ENCODE measurements around the gene PRSS1. TPM values are rescaled to one million over a fixed set of nuclear protein-coding genes. Genes with fewer than 3 reads are reported as not detected.

The PRSS1 gene
- total RNA-seq, 3 donors from 2014 or later (not counting 1 experiment from before 2014, with no cell fraction given): not detected

DNA sequence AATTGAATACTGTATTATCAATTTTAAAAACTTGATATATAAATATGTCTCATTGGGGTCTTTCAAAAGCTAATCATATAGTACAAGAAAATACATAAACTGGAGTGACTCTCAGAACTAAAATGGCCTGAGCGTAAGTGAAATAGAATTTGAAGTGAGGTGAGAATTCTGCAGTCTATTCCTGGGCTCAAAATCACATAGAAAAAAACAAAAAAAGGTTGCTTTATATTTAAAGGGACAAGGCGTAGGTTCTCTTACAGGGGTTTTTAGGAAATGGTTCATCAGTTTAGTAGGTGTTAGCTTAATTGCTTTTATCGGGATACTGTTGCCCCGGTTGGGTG lies 36.7 kb upstream of the PRSS1 start:
- Mint-ChIP-seq H3K27ac (peak overlapping the region; percentile 91 to 92), H3K9me3 (no peaks in the 10 kb centered on the region), H3K36me3 (no peaks in the 10 kb centered on the region), H3K4me1 (peaks cover 79 to 93% of the 10 kb centered on the region in 2 donors), H3K27me3 (ENCODE audit: low read depth in 2 of 2) (no peaks in the 10 kb centered on the region), H3K4me3 (peak overlapping the region; percentile 91)
- DNase-seq: no peak
- Histone ChIP-seq H3K27ac (ENCODE audit: low read length) (peak overlapping the region; percentile 76), H3K36me3 (ENCODE audit: control insufficient read depth, insufficient read depth, low read length) (no peaks in the 10 kb centered on the region), H3K4me3 (ENCODE audit: low read length) (no peak overlapping the region), H3K4me1 (ENCODE audit: control insufficient read depth, insufficient read depth, low read length) (peaks cover 56% of the 10 kb centered on the region), H3K27me3 (ENCODE audit: control insufficient read depth, insufficient read depth, low read length) (no peaks in the 10 kb centered on the region), H3K9me3 (ENCODE audit: control insufficient read depth, insufficient read depth, low read length) (no peaks in the 10 kb centered on the region)
- WGBS (ENCODE audit: insufficient coverage): 59% methylated on average over 3 of the region's 4 CpGs
- ATAC-seq: no peak
- TF ChIP-seq, protein P1, sequence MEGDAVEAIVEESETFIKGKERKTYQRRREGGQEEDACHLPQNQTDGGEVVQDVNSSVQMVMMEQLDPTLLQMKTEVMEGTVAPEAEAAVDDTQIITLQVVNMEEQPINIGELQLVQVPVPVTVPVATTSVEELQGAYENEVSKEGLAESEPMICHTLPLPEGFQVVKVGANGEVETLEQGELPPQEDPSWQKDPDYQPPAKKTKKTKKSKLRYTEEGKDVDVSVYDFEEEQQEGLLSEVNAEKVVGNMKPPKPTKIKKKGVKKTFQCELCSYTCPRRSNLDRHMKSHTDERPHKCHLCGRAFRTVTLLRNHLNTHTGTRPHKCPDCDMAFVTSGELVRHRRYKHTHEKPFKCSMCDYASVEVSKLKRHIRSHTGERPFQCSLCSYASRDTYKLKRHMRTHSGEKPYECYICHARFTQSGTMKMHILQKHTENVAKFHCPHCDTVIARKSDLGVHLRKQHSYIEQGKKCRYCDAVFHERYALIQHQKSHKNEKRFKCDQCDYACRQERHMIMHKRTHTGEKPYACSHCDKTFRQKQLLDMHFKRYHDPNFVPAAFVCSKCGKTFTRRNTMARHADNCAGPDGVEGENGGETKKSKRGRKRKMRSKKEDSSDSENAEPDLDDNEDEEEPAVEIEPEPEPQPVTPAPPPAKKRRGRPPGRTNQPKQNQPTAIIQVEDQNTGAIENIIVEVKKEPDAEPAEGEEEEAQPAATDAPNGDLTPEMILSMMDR (IDR thresholded peaks at IDR 0.05): no peak
- intact Hi-C loops (cut with micrococcal nuclease): loop anchor here (2.0 to 5.0 kb wide), 3 partner anchors 40 to 670 kb away; partner anchors contain the start of gene ZYX

DNA sequence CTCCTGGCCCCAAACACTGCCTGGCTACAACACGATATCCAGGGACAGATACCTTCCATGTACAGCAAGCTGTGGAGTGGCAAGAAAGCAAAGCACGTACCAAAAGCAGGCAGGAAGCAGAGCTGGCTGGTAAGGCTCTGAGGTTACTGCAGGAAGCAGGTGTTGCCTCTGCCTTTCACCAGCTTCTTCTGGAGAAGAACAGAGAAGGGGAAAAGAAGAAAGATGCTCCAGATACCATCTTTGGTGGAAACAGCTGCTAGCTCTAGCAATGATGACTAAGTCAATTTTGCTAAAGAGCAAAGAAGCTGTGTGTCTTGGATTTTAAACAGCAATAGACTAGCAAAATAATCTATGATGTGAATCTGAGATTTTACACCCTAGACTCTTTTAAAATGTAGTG lies 34.9 kb upstream of the PRSS1 start:
- WGBS (ENCODE audit: insufficient coverage): 4% methylated on average over 2 of the region's 2 CpGs
- H3K4me1 ChIP-seq (ENCODE audit: control insufficient read depth, insufficient read depth, low read length): peaks cover 67% of the 10 kb centered on the region
- Mint-ChIP-seq H3K27me3 (ENCODE audit: low read depth in 2 of 2) (no peaks in the 10 kb centered on the region), H3K4me1 (peaks cover 96 to 98% of the 10 kb centered on the region in 2 donors), H3K9me3 (no peaks in the 10 kb centered on the region), H3K36me3 (no peaks in the 10 kb centered on the region), H3K27ac (peak overlapping the region; percentile 91 to 92), H3K4me3 (peak overlapping the region; percentile 78)
- H3K36me3 ChIP-seq (ENCODE audit: control insufficient read depth, insufficient read depth, low read length): no peaks in the 10 kb centered on the region
- ATAC-seq (no peak), DNase-seq (peak in 1 of 2 donors; percentile 71)
- no peaks in the 10 kb centered on the region for H3K27me3 ChIP-seq (ENCODE audit: control insufficient read depth, insufficient read depth, low read length)
- intact Hi-C loops (cut with micrococcal nuclease): loop anchor here (5.0 kb wide), 2 partner anchors 42 to 668 kb away; partner anchors contain the start of gene ZYX
- H3K4me3 ChIP-seq (ENCODE audit: low read length): no peak overlapping the region
- TF ChIP-seq, protein P1 (IDR thresholded peaks at IDR 0.05): no peak
- H3K9me3 ChIP-seq (ENCODE audit: control insufficient read depth, insufficient read depth, low read length): no peaks in the 10 kb centered on the region
- H3K27ac ChIP-seq (ENCODE audit: low read length): peak overlapping the region; percentile 23

DNA sequence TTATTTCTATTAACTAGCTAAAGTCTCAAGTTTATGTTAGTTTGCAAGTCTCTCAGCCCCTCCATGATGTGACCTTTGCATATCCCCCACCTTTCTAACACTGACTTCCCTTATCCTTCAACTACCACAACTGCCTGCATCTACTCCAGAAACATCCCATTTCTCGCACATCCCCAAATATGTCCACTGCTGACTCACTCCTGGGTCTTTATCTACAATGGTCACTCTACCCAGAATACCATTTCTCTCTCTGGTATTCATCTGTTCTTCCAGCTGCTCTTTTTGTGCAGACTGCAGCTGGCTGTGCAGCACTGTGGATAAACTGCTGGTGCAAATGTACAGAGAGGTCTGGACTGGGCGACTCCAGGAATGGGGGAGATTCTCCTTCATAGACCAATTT lies 32.7 kb upstream of the PRSS1 start:
- intact Hi-C loops (cut with micrococcal nuclease): no loop called here
- Mint-ChIP-seq H3K9me3 (no peaks in the 10 kb centered on the region), H3K36me3 (no peaks in the 10 kb centered on the region), H3K27ac (peak overlapping the region; percentile 91 to 92), H3K27me3 (ENCODE audit: low read depth in 2 of 2) (no peaks in the 10 kb centered on the region), H3K4me3 (peak overlapping the region; percentile 83), H3K4me1 (peaks cover 87 to 100% of the 10 kb centered on the region in 2 donors)
- H3K4me3 ChIP-seq (ENCODE audit: low read length): no peak overlapping the region
- ATAC-seq (no peak), DNase-seq (no peak)
- H3K27ac ChIP-seq (ENCODE audit: low read length): no peak overlapping the region
- H3K4me1 ChIP-seq (ENCODE audit: control insufficient read depth, insufficient read depth, low read length): peaks cover 79% of the 10 kb centered on the region
- H3K36me3 ChIP-seq (ENCODE audit: control insufficient read depth, insufficient read depth, low read length): no peaks in the 10 kb centered on the region
- TF ChIP-seq, protein P1 (IDR thresholded peaks at IDR 0.05): no peak
- H3K9me3 ChIP-seq (ENCODE audit: control insufficient read depth, insufficient read depth, low read length): no peaks in the 10 kb centered on the region
- no peaks in the 10 kb centered on the region for H3K27me3 ChIP-seq (ENCODE audit: control insufficient read depth, insufficient read depth, low read length)
- 81% methylated on average over 2 of the region's 2 CpGs for WGBS (ENCODE audit: insufficient coverage)

DNA sequence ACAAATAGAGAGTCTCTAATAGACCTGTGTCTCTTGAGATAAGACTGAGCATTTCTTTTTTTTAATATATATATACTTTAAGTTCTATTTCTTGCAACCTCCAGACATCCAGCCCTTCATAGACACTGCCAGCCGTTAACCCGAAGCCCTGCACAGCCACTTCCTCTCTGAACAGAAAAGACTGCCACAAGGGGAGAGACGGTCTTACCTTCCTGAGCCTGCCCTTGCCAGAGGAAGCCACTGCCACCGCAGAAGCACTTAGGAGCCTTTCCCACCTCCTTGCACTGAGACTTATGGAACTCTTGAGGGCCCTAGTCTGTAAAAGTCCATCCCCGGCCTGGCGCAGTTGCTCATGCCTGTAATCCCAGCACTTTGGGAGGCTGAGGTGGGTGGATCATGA lies 31.8 kb upstream of the PRSS1 start:
- TF ChIP-seq, protein P1 (IDR thresholded peaks at IDR 0.05): no peak
- Mint-ChIP-seq H3K9me3 (no peaks in the 10 kb centered on the region), H3K36me3 (no peaks in the 10 kb centered on the region), H3K4me1 (peaks cover 78 to 100% of the 10 kb centered on the region in 2 donors), H3K27me3 (ENCODE audit: low read depth in 2 of 2) (no peaks in the 10 kb centered on the region), H3K27ac (peak overlapping the region; percentile 91 to 92), H3K4me3 (peak overlapping the region; percentile 83)
- 0% methylated on average over 4 of the region's 6 CpGs for WGBS (ENCODE audit: insufficient coverage)
- Histone ChIP-seq H3K4me3 (ENCODE audit: low read length) (no peak overlapping the region), H3K36me3 (ENCODE audit: control insufficient read depth, insufficient read depth, low read length) (no peaks in the 10 kb centered on the region), H3K9me3 (ENCODE audit: control insufficient read depth, insufficient read depth, low read length) (no peaks in the 10 kb centered on the region), H3K4me1 (ENCODE audit: control insufficient read depth, insufficient read depth, low read length) (peaks cover 77% of the 10 kb centered on the region), H3K27me3 (ENCODE audit: control insufficient read depth, insufficient read depth, low read length) (no peaks in the 10 kb centered on the region), H3K27ac (ENCODE audit: low read length) (peak overlapping the region; percentile 56)
- DNase-seq: peak; percentile 36 to 67
- intact Hi-C loops (cut with micrococcal nuclease): no loop called here
- ATAC-seq: peak; percentile 52 to 65 (median 61)

Measured in natural killer cell (primary cell).